Fibroblast of the conjunctiva (primary cell): Measurements from ENCODE around the gene TENM4.

ENCODE experiments used
- DNase-seq: peaks from one replicate; pipeline ENCODE4 v3.0.0-alpha.2; 2010; ENCODE audit warnings: low read depth

TENM4 gene

GRCh38 chr11:79119491-79120284 is 321.1 kb downstream of the TENM4 start:
- no peak for DNase-seq

DNA sequence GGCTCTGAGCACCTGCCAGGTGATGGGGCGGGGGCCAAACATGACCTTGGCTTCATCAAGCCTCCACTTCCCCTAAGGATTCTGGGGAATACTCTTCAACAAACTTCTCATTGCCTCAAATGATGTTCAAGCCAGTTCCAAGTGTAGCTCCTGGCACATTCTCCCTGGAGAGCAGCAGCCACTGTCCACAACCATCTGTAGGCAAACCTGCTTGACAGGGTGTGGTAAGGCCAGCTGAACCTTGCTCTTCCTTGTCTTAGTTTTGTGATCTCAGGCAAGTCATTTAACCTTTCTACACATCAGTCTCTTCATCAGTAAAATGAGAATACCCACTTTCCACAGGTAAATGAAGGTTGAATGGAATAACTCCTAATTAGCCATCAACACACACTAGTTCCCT is 323.3 kb downstream of the TENM4 start:
- DNase-seq, result no peak

DNA sequence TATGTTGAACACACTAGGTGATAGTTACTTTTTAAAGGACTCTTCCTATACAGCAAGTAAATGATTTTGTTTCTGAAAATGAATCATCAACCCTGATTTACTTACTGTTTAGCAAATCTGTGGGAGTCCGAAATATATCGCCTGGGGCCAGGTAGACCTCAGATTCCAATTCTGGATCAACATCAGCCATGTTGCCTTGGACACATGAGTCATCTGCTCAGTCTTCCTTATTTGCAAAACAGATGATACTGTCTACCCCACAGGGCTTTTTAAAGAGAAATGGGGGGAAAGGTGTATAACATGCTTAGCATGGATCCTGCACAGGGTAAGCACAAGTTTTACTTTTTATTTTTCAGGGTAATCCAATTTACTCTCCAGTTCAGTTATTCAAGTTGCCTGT is 324.2 kb downstream of the TENM4 start:
- DNase-seq, result no peak

DNA sequence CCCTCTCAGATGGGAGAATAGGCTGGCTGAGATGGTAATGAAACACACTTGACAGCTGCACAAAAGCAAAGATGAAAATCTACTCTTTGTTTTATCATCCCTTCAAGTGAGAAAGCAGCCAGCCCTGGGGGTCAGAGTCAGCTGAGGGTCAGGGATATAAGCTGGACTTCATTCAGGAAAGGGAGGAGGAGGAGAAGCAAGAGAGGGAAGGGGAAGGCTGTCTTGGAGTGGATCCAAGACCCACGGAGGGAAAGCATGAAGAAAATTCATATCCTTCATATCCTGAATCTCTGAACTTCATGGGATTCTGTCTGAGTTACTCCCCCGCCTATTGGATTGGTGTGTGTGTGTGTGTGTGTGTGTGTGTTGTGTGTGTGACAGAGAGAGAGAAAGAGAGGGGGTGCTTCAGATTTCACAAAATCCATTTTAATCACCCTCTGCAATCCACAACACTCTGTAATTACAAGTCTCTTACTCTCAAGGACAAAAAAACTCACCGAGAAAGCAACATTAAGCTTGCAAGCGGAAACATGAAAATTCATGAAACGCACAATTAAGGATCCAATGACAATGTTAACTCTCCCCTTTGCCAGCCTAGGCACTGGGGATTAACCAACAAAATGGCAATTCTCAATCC is 327.7 kb downstream of the TENM4 start:
- no peak for DNase-seq

GRCh38 chr11:79110796-79111195 is 330.0 kb downstream of the TENM4 start:
- DNase-seq, result no peak

DNA sequence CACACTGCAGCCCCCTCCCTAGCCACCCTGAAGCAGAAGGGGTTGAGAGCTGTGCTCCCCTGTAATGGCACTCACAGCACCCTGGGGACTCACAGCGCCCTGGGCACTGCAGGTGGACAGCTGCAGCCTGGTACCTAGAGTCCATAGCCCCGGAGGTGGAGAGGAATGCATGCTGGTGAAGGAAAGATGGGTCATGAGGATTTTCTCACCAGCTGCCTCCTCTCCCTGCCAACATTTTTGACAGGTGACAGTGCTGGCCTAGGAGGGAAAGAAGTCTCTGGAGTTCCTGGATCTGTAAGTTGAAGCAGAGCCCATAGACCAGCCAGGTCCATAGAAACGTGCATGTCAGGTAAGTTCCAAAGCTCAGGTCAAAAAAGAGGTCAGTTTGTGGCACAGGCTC is 330.5 kb downstream of the TENM4 start:
- no peak for DNase-seq

- DNase-seq, result no peak
Measured at GRCh38 chr11:79108851-79109250, 332.0 kb downstream of the TENM4 start.

GRCh38 chr11:79102840-79103239 is 338.0 kb downstream of the TENM4 start:
- DNase-seq, result no peak

DNA sequence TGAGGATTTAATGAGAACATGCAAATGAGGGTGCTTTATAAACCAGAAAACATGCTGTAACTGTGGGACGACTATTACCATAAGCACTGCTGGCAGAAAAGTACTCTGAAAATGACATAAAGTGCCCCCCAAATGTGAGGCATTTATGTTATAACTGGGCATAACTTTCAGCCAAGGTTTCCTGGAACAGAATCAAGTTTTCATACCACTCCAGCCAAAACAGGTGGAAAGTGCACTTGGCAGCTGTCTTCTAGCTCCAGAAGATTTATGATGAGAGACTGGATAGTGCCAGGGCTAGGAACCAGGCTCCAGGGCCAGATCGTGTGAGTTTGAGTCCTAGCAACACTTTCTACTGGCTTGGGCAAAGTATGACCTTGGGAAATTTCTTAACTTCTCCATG is 339.2 kb downstream of the TENM4 start:
- no peak for DNase-seq

- peak; percentile 28 for DNase-seq
Measured at GRCh38 chr11:79100093-79100910, 340.5 kb downstream of the TENM4 start.

GRCh38 chr11:79098146-79098545 is 342.7 kb downstream of the TENM4 start:
- no peak for DNase-seq

- DNase-seq, result no peak
Measured at GRCh38 chr11:79097246-79097875, 343.5 kb downstream of the TENM4 start.

DNA sequence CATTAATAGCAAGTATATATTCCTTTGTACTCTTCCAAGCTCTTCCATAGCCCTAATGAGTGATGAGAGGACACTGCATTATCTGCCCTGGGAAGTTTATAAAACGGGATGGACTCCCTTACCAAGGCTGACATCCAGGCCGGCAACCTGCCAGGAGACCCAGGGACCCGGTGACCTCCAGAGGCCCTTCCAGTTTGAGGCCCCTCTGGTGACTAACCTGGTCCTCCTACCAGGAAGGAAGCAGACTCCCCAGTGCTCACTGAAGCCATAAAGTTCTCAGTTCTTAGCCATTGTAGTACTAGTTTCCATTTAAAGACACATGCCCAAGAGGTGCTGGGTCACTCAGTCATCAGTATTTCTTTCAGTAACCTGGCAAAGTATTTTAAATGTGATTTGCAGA is 345.4 kb downstream of the TENM4 start:
- DNase-seq, result no peak

DNA sequence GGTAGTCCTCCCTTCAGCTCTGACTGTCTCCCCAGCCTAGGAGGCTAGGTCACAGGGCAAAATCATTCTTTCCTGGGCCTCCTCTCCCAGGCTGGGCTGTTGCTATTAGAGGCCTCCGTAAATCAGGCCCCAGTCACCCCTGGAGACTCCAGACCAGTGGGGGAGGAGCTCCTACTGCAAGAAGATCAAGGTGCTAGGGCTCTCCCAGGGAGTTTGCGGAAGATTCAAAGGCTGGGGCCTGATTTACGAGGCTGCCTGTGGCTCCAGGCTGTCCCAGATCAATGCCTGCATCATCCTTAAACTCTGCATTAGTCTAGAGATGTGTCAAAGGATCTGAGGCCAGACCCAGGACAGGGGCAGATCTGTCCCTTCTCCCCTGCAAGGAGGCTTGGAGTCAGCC is 346.2 kb downstream of the TENM4 start:
- DNase-seq, result no peak

- peak; percentile 99 for DNase-seq
Measured at GRCh38 chr11:79092791-79093353, 348.0 kb downstream of the TENM4 start.

DNA sequence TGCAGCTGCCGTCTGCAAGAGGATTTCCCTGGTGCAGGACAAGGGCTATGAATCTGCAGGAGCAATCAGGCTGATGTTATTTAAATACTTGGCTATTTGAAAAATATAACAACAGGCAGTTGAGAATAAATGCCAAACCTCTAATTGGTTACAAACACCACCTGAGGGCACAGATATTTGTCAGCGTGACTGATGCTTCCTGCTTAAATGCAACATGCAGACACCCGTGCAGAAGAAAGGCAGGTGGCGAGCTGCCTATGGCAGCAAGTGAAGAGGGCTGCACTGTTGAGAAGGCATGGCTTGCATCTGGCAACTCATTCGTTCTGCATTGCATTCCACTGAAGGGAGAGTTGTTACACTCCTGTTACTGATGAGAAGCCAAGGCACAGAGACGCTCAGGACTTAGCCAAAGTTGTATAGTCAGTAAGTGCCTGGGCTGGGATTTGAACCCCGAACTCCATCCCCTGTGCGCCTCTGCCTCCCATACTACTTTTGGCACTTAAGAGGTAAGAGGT is 350.6 kb downstream of the TENM4 start:
- no peak for DNase-seq

GRCh38 chr11:79089601-79090000 is 351.2 kb downstream of the TENM4 start:
- DNase-seq, result no peak

DNA sequence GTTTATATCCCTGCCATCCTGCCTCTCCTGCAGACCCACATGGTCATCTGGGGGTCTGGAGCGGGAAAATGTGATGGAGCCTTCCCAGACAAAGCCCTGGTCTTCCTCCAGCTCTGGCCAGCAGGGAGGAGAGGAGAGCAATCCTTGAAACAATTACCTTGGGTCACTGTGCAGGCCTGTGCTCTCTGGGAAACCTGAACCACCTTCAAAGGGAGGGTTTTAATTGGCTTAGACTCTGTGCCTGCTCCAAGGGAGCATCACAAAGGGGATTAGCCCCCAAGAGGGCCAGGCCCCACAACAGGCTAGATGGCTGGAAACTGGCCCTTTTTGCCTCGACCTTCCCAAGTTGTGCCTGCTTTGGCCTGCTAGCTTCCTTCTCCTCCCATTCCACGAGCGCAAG is 351.9 kb downstream of the TENM4 start:
- DNase-seq, result no peak

- DNase-seq, result no peak
Measured at GRCh38 chr11:79087961-79088318, 352.9 kb downstream of the TENM4 start.

- no peak for DNase-seq
Measured at GRCh38 chr11:79087238-79087960, 353.4 kb downstream of the TENM4 start.

- no peak for DNase-seq
Measured at GRCh38 chr11:79086056-79086455, 354.8 kb downstream of the TENM4 start.
